HepG2 (cell line): ENCODE measurements around the gene RNF125. TPM values are rescaled to one million over a fixed set of nuclear protein-coding genes. Genes with fewer than 3 reads are reported as not detected.

Source experiments
- CCDC6 ChIP-seq: sonication (generic); formaldehyde crosslinking; IDR thresholded peaks from 2 replicates; pipeline ENCODE4 v1.8.1; 2022; ENCODE audit warnings: mild to moderate bottlenecking, missing genetic modification reagents, moderate library complexity
- FIP1L1 ChIP-seq: fragments of 200-400 bp; formaldehyde crosslinking; IDR thresholded peaks from 2 replicates; pipeline ENCODE4 v1.6.1; 2018; ENCODE audit warnings: low read depth, mild to moderate bottlenecking, low read length, moderate library complexity, borderline replicate concordance; ENCODE audit not compliant: insufficient read depth
- HNRNPK ChIP-seq: fragments of 200-400 bp; formaldehyde crosslinking; IDR thresholded peaks from 2 replicates; pipeline ENCODE4 v1.6.1; 2018; ENCODE audit warnings: low read length, low read depth, moderate library complexity, mild to moderate bottlenecking; ENCODE audit not compliant: poor library complexity, severe bottlenecking
- IRX3 ChIP-seq: sonication (generic); formaldehyde crosslinking; IDR thresholded peaks from 2 replicates; pipeline ENCODE4 v1.8.1; 2023; ENCODE audit warnings: mild to moderate bottlenecking, low read depth, missing genetic modification reagents, borderline replicate concordance
- NCOA1 ChIP-seq: sonication (generic); formaldehyde crosslinking; IDR thresholded peaks from 2 replicates; pipeline ENCODE4 v1.9.0; 2021; ENCODE audit warnings: missing genetic modification reagents
- PRDM10 ChIP-seq: sonication (generic); formaldehyde crosslinking; IDR thresholded peaks from 2 replicates; pipeline ENCODE4 v1.4.0; 2020; ENCODE audit warnings: low read depth, missing genetic modification reagents
- PTBP1 ChIP-seq: fragments of 200-400 bp; formaldehyde crosslinking; IDR thresholded peaks from 2 replicates; pipeline ENCODE4 v1.6.1; 2018; ENCODE audit warnings: low read length, low read depth; ENCODE audit not compliant: poor library complexity, severe bottlenecking
- SMAD9 ChIP-seq: sonication (generic); formaldehyde crosslinking; IDR thresholded peaks from 2 replicates; pipeline ENCODE4 v1.5.1; 2020; ENCODE audit warnings: mild to moderate bottlenecking, missing genetic modification reagents
- ZC3H4 ChIP-seq: sonication (generic); formaldehyde crosslinking; IDR thresholded peaks from 2 replicates; pipeline ENCODE4 v1.4.0; 2020; ENCODE audit warnings: missing genetic modification reagents, borderline replicate concordance
- ZFP41 ChIP-seq: sonication (generic); formaldehyde crosslinking; IDR thresholded peaks from 2 replicates; pipeline ENCODE4 v1.4.0; 2020; ENCODE audit warnings: mild to moderate bottlenecking, missing genetic modification reagents, borderline replicate concordance
- ZNF282 ChIP-seq: fragments of 450-650 bp; IDR thresholded peaks from 2 replicates; pipeline ENCODE4 v1.6.1; 2018; ENCODE audit not compliant: partially characterized antibody
- ZNF687 ChIP-seq: sonication (generic); formaldehyde crosslinking; IDR thresholded peaks from 2 replicates; pipeline ENCODE4 v1.5.1; 2020; ENCODE audit warnings: mild to moderate bottlenecking, missing genetic modification reagents, moderate library complexity
- polyA plus RNA-seq, 8 experiments: library from polyadenylated mRNA; depleted of rRNA in 3 of 8; stranded (reverse) in 7 of 8; unstranded in 1 of 8; fragments of >200 nt; fragmentation: Illumina TruSeq in 4 of 8; extraction: Trizol in 4 of 8; gene quantifications; 2 replicates each; pipeline versions ENCODE4 v1.2.1 to v1.2.3, GENCODE V29; 2011 to 2016; ENCODE audit warnings: low read depth in 4 of 8, missing spikeins in 1 of 8, mixed read lengths in 1 of 8; ENCODE audit not compliant: insufficient read depth in 1 of 8
- total RNA-seq, 5 experiments: library from RNA; depleted of rRNA; stranded (reverse); fragments of >200 nt; fragmentation: Illumina TruSeq; extraction: Trizol; gene quantifications; 2 replicates each; pipeline ENCODE4 v1.2.3, GENCODE V29; 2016; ENCODE audit warnings: low read depth in 1 of 5
- TF ChIP-seq, protein P1 (sequence below): sonication (generic); formaldehyde crosslinking; IDR thresholded peaks from 2 replicates; pipeline ENCODE4 v1.5.1; 2020; ENCODE audit warnings: mild to moderate bottlenecking, missing genetic modification reagents, borderline replicate concordance

RNF125 gene
- total and polyA plus RNA-seq, 2 of the 13 experiments (the other 11 are each of a cell fraction or from before 2014, with no cell fraction given): 0.58 to 1.8 TPM

- TF ChIP-seq, protein P1, sequence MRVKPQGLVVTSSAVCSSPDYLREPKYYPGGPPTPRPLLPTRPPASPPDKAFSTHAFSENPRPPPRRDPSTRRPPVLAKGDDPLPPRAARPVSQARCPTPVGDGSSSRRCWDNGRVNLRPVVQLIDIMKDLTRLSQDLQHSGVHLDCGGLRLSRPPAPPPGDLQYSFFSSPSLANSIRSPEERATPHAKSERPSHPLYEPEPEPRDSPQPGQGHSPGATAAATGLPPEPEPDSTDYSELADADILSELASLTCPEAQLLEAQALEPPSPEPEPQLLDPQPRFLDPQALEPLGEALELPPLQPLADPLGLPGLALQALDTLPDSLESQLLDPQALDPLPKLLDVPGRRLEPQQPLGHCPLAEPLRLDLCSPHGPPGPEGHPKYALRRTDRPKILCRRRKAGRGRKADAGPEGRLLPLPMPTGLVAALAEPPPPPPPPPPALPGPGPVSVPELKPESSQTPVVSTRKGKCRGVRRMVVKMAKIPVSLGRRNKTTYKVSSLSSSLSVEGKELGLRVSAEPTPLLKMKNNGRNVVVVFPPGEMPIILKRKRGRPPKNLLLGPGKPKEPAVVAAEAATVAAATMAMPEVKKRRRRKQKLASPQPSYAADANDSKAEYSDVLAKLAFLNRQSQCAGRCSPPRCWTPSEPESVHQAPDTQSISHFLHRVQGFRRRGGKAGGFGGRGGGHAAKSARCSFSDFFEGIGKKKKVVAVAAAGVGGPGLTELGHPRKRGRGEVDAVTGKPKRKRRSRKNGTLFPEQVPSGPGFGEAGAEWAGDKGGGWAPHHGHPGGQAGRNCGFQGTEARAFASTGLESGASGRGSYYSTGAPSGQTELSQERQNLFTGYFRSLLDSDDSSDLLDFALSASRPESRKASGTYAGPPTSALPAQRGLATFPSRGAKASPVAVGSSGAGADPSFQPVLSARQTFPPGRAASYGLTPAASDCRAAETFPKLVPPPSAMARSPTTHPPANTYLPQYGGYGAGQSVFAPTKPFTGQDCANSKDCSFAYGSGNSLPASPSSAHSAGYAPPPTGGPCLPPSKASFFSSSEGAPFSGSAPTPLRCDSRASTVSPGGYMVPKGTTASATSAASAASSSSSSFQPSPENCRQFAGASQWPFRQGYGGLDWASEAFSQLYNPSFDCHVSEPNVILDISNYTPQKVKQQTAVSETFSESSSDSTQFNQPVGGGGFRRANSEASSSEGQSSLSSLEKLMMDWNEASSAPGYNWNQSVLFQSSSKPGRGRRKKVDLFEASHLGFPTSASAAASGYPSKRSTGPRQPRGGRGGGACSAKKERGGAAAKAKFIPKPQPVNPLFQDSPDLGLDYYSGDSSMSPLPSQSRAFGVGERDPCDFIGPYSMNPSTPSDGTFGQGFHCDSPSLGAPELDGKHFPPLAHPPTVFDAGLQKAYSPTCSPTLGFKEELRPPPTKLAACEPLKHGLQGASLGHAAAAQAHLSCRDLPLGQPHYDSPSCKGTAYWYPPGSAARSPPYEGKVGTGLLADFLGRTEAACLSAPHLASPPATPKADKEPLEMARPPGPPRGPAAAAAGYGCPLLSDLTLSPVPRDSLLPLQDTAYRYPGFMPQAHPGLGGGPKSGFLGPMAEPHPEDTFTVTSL (CRISPR knock-in tag): peak; percentile 36; the same call in 1 of the 2 replicates
- TF ChIP-seq IRX3 (CRISPR knock-in tag): peak; percentile 90
- no peak for TF ChIP-seq SMAD9 (CRISPR knock-in tag)
- TF ChIP-seq FIP1L1: no peak
- peak; percentile 0; the same call in 1 of the 2 replicates for TF ChIP-seq NCOA1 (CRISPR knock-in tag)
- no peak for TF ChIP-seq ZNF282
- peak; percentile 60; the same call in 1 of the 2 replicates for TF ChIP-seq ZC3H4 (CRISPR knock-in tag)
- TF ChIP-seq ZFP41 (CRISPR knock-in tag): peak; percentile 46; the same call in 1 of the 2 replicates
- peak; percentile 39; the same call in 1 of the 2 replicates for TF ChIP-seq PRDM10 (CRISPR knock-in tag)
- peak; percentile 71 for TF ChIP-seq CCDC6 (CRISPR knock-in tag)
- TF ChIP-seq PTBP1: no peak
- no peak for TF ChIP-seq HNRNPK
- TF ChIP-seq ZNF687 (CRISPR knock-in tag): peak; percentile 95
Measured at GRCh38 chr18:32091724-32092421, 73.2 kb downstream of the RNF125 start, which contains the start of gene RNF138 (continued).
